ENCODE results near the gene TTC7B.

DNA sequence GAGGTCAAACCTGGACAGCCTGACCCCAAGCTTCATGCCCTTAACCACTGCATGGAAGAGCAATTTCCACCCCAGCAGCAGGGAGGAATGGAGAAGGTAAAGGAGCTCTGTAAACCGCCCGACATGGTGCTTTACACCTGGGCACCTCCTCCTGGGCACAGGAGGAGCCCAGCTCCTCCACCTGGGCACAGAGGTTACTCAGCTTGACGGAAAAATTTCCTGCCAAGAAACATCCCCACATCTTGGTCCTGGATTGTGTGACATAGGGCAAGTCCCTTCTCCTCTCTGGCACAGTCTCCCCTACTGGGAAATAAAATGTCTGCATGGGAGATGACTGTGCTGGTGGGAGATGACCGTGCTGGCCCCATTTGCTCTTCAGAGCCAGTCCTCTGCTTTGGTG, 40.8 kb downstream of the TTC7B start:
- TF ChIP-seq POLR2AphosphoS5 (IDR thresholded peaks at IDR 0.05; ENCODE audit: low read depth, low read length) (no peak), FOXP2 (optimal IDR thresholded peaks at IDR 0.05; ENCODE audit: borderline replicate concordance, extremely low read depth, extremely low read length, insufficient read depth) (no peak), TAF1 (IDR thresholded peaks at IDR 0.05; ENCODE audit: borderline replicate concordance, insufficient read depth, low read length) (no peak), REST (IDR thresholded peaks at IDR 0.05; ENCODE audit: insufficient read depth in 1 of 2, low read depth in 2 of 2, low read length in 2 of 2) (no peak)
